Body of pancreas (tissue), 4 donors: Measurements from ENCODE around the gene KRTAP4-3.

Experiments
- POLR2A ChIP-seq, 3 donors: fragments of 450-650 bp; IDR thresholded peaks; one replicate each; pipeline ENCODE4 v1.6.1; 2016; ENCODE audit warnings: antibody characterized with exemption in 3 of 3, mild to moderate bottlenecking in 2 of 3
- TF ChIP-seq, protein P1 (sequence below), 7 experiments: fragments of 450-650 bp in 4 of 7; fragments of 200-600 bp in 3 of 7; sonication (generic) in 3 of 7; IDR thresholded peaks; one replicate each; pipeline ENCODE4 v1.5.1; 2016 to 2019; ENCODE audit warnings: antibody characterized with exemption in 7 of 7

DNA sequence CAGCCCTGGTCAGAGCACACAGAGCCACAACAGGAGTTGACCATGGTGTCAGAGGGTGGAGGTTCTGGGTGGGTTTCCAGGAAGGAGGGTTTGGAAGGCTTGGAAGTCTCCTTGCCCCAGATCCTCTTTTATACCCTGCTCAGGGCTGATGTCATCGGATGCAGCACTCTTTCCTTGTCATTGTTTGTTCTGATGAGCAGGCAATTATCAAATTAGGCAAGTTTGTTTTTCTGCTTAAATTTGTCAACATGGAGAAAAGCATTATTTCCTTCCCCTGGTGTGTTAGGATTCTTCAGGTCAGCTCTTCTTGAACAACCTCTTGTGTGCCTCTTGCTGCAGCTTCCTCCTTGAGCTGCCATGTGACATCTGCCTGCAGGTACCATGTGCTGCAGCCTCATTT, 7.4 kb downstream of the KRTAP4-3 start, which contains the start of gene KRTAP4-4:
- TF ChIP-seq, protein P1, sequence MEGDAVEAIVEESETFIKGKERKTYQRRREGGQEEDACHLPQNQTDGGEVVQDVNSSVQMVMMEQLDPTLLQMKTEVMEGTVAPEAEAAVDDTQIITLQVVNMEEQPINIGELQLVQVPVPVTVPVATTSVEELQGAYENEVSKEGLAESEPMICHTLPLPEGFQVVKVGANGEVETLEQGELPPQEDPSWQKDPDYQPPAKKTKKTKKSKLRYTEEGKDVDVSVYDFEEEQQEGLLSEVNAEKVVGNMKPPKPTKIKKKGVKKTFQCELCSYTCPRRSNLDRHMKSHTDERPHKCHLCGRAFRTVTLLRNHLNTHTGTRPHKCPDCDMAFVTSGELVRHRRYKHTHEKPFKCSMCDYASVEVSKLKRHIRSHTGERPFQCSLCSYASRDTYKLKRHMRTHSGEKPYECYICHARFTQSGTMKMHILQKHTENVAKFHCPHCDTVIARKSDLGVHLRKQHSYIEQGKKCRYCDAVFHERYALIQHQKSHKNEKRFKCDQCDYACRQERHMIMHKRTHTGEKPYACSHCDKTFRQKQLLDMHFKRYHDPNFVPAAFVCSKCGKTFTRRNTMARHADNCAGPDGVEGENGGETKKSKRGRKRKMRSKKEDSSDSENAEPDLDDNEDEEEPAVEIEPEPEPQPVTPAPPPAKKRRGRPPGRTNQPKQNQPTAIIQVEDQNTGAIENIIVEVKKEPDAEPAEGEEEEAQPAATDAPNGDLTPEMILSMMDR (IDR thresholded peaks at IDR 0.05): no peak
- TF ChIP-seq POLR2A (IDR thresholded peaks at IDR 0.05): no peak
